Thoracic aorta (tissue), 2 donors: ENCODE data around the gene ACADS. TPM values are rescaled to one million over a fixed set of nuclear protein-coding genes. Genes with fewer than 3 reads are reported as not detected.

ENCODE experiments used
- ATAC-seq: fragments of 150-250 bp; one replicate; pipeline ENCODE4 v1.8.0; 2017; ENCODE audit warnings: low read depth; ENCODE audit not compliant: insufficient number of reproducible peaks, low FRiP score
- DNase-seq: peaks from one replicate; pipeline ENCODE4 v3.0.0-alpha.2; 2020; ENCODE audit warnings: low spot score
- H3K27ac ChIP-seq, 2 donors: fragments of 200-600 bp; sonication (generic); 1 replicate in 1 of 2; 2 replicates in 1 of 2; pipeline ENCODE4 v1.5.1; 2016; ENCODE audit warnings: mild to moderate bottlenecking in 2 of 2, moderate library complexity in 2 of 2
- H3K27me3 ChIP-seq: fragments of 200-600 bp; sonication (generic); replicated peaks from 2 replicates; pipeline ENCODE4 v1.6.0; 2016; ENCODE audit warnings: mild to moderate bottlenecking; ENCODE audit not compliant: insufficient read depth
- H3K36me3 ChIP-seq: fragments of 200-600 bp; sonication (generic); one replicate; pipeline ENCODE4 v1.5.1; 2016
- H3K4me1 ChIP-seq, 2 donors: fragments of 200-600 bp; sonication (generic); 1 replicate in 1 of 2; 2 replicates in 1 of 2; pipeline versions ENCODE4 v1.5.1 to v1.6.0; 2016; ENCODE audit warnings: low read depth in 2 of 2, mild to moderate bottlenecking in 1 of 2; ENCODE audit not compliant: control insufficient read depth in 1 of 2
- H3K4me3 ChIP-seq: fragments of 200-600 bp; sonication (generic); 2 replicates; pipeline ENCODE4 v1.5.1; 2016; ENCODE audit warnings: mild to moderate bottlenecking
- H3K9me3 ChIP-seq: fragments of 200-600 bp; sonication (generic); 2 replicates; pipeline ENCODE4 v1.5.1; 2016
- total RNA-seq, 2 donors: library from RNA; depleted of rRNA; stranded (reverse); fragments of >200 nt; gene quantifications; one replicate each; pipeline versions ENCODE4 v1.1.0 to v1.2.3, GENCODE V29; 2016
- TF ChIP-seq, protein P1 (sequence below): fragments of 200-600 bp; sonication (generic); IDR thresholded peaks from one replicate; pipeline ENCODE4 v1.5.1; 2019; ENCODE audit warnings: antibody characterized with exemption

ACADS gene
- total RNA-seq, 2 donors from 2014 or later: 18.3 to 19.6 TPM

DNA sequence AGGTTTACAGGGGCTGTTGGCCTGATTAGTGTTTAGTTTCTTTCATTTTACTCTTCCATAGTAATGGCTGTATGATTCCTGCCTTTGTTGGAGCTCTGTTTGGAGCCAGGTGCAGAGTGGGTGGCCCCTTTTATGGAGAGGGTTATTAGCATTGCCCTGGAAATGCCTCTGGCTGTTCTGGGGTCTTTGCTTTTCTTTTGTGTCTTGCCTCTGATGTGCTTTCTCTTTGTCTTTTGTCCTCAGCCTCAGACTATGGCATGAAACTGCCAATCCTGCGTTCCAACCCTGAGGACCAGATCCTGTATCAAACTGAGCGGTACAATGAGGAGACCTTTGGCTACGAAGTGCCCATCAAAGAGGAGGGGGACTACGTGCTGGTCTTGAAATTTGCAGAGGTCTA, 31.8 kb upstream of the ACADS start:
- H3K27ac ChIP-seq: no peak overlapping the region
- no peak overlapping the region for H3K4me3 ChIP-seq
- no peaks in the 10 kb centered on the region for H3K9me3 ChIP-seq
- peaks cover 8 to 16% of the 10 kb centered on the region in 2 donors for H3K4me1 ChIP-seq
- TF ChIP-seq, protein P1, sequence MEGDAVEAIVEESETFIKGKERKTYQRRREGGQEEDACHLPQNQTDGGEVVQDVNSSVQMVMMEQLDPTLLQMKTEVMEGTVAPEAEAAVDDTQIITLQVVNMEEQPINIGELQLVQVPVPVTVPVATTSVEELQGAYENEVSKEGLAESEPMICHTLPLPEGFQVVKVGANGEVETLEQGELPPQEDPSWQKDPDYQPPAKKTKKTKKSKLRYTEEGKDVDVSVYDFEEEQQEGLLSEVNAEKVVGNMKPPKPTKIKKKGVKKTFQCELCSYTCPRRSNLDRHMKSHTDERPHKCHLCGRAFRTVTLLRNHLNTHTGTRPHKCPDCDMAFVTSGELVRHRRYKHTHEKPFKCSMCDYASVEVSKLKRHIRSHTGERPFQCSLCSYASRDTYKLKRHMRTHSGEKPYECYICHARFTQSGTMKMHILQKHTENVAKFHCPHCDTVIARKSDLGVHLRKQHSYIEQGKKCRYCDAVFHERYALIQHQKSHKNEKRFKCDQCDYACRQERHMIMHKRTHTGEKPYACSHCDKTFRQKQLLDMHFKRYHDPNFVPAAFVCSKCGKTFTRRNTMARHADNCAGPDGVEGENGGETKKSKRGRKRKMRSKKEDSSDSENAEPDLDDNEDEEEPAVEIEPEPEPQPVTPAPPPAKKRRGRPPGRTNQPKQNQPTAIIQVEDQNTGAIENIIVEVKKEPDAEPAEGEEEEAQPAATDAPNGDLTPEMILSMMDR: no peak
- DNase-seq (no peak), ATAC-seq (no peak)
- H3K36me3 ChIP-seq: peaks cover 38% of the 10 kb centered on the region
- H3K27me3 ChIP-seq: no peaks in the 10 kb centered on the region

DNA sequence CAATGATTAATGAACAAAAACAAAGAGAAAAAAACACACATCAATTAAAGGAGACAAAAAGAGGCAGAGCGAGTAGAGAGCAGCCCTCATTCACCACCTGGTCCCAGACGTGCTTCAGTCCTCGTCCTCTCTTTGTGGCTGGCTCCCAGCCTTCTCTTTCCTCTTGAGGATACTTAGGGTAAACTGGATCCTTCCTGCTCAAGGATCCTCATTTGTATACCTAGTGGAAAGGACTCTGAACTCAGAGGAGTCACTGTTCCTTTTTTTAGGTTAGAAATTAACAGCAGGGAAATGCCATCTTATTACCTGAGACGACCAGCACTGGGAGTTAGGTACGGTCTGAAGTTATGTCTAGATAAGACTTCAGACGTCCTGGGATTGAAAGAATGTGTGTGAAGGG, 29.0 kb upstream of the ACADS start:
- Histone ChIP-seq H3K27ac (no peak overlapping the region), H3K9me3 (no peaks in the 10 kb centered on the region), H3K36me3 (peaks cover 38% of the 10 kb centered on the region), H3K4me3 (no peak overlapping the region), H3K27me3 (no peaks in the 10 kb centered on the region), H3K4me1 (peaks cover 0 to 14% of the 10 kb centered on the region in 2 donors)
- DNase-seq (no peak), ATAC-seq (no peak)
- TF ChIP-seq, protein P1: no peak

DNA sequence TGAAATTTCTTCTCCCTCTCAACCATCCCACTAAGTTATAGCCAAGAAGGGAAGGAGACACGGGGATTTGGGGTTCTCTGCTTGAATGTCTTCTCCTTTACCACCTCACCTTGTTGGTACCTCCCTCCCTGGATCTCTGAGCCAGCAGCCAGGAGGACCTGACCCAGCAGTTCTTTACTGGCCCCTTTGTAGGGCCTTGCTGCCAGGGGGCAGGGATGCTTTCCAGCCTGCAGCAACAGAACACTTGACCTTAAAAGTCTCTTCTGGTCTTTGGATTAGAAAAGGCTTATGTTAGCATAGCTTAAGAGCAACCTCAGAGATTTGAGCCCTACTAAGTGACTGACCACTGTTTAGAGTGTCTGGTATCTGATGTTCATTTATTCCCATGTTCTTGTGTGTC, 28.3 kb upstream of the ACADS start:
- DNase-seq (no peak), ATAC-seq (no peak)
- H3K9me3 ChIP-seq: no peaks in the 10 kb centered on the region
- H3K4me3 ChIP-seq: no peak overlapping the region
- TF ChIP-seq, protein P1: no peak
- H3K36me3 ChIP-seq: peaks cover 38% of the 10 kb centered on the region
- no peaks in the 10 kb centered on the region for H3K27me3 ChIP-seq
- H3K27ac ChIP-seq: no peak overlapping the region
- H3K4me1 ChIP-seq: peaks cover 0 to 14% of the 10 kb centered on the region in 2 donors

DNA sequence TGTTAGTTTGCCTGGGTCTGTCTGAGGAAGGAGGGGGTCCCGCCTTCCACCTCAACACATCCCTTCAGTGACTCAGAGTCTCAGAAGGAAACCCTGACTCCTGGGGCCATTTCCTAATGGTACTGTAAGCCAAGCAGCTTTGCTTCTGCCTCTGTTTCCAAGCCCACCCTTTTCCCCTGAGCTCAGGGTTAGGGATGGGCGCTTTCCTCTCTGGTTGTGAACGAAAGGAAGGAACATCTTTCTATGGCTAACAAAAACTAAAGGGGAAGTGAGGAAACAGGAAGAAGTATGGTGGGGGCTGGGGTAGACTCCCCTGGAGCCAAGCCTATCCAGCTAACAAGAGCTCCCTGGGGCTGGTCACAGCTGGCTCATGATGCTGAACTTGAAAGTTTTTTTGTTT, 27.0 kb upstream of the ACADS start:
- no peaks in the 10 kb centered on the region for H3K27me3 ChIP-seq
- H3K9me3 ChIP-seq: no peaks in the 10 kb centered on the region
- peaks cover 44% of the 10 kb centered on the region for H3K36me3 ChIP-seq
- no peak overlapping the region for H3K27ac ChIP-seq
- H3K4me1 ChIP-seq: peaks cover 0 to 14% of the 10 kb centered on the region in 2 donors
- TF ChIP-seq, protein P1: no peak
- H3K4me3 ChIP-seq: no peak overlapping the region
- ATAC-seq (no peak), DNase-seq (no peak)

DNA sequence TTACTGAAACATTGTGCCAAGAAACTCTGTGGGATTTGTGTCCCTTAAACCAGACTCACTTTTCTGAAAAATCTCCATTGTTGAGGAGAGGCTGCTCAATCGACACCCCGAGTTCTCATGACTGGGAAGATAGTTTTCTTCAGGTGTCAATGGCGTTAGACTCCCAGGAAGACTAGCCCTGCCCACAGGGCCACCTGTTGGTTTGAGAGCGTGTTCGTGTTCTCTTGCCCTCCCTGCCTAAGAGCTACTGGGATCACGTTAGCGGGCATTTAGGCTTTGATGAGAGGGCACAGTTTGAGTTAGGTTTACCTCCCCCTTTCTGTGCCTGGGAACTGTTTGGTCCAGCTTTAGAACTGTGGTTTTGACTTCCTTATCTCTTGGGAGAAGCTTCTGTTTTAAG, 26.1 kb upstream of the ACADS start:
- DNase-seq (no peak), ATAC-seq (no peak)
- Histone ChIP-seq H3K27ac (no peak overlapping the region), H3K27me3 (no peaks in the 10 kb centered on the region), H3K4me3 (no peak overlapping the region), H3K36me3 (peaks cover 38% of the 10 kb centered on the region), H3K9me3 (no peaks in the 10 kb centered on the region), H3K4me1 (peaks cover 0 to 14% of the 10 kb centered on the region in 2 donors)
- TF ChIP-seq, protein P1: no peak
